Loucy (cell line): ENCODE results near the gene NUTF2.

Experiments used
- H2AFZ ChIP-seq: fragments of 200-600 bp; sonication (generic); 2 replicates; pipeline ENCODE4 v1.6.0; 2016; ENCODE audit warnings: antibody characterized with exemption, mild to moderate bottlenecking, low read length, moderate library complexity
- H3F3A ChIP-seq: fragments of 200-600 bp; 2 replicates; pipeline ENCODE4 v1.6.0; 2016; ENCODE audit warnings: antibody characterized with exemption, low read depth, mild to moderate bottlenecking
- H3K27me3 ChIP-seq: fragments of 200-600 bp; sonication (generic); 2 replicates; pipeline ENCODE4 v1.6.1; 2014; ENCODE audit warnings: low read length, mild to moderate bottlenecking; ENCODE audit not compliant: insufficient read depth, poor library complexity, severe bottlenecking
- H3K36me3 ChIP-seq: fragments of 200-600 bp; sonication (generic); 2 replicates; pipeline ENCODE4 v1.6.1; 2016; ENCODE audit warnings: low read length; ENCODE audit not compliant: insufficient read depth
- H3K4me1 ChIP-seq: fragments of 200-600 bp; sonication (generic); 2 replicates; pipeline ENCODE4 v1.5.1; 2014; ENCODE audit warnings: low read length, mild to moderate bottlenecking; ENCODE audit not compliant: insufficient read depth, poor library complexity, severe bottlenecking
- H3K4me2 ChIP-seq: fragments of 200-600 bp; sonication (generic); 2 replicates; pipeline ENCODE4 v1.6.0; 2014; ENCODE audit warnings: antibody characterized with exemption, low read length, low read depth, mild to moderate bottlenecking; ENCODE audit not compliant: poor library complexity, severe bottlenecking
- H3K4me3 ChIP-seq: fragments of 200-600 bp; sonication (generic); 2 replicates; pipeline ENCODE4 v1.5.1; 2014; ENCODE audit warnings: low read length, mild to moderate bottlenecking, mixed read lengths; ENCODE audit not compliant: poor library complexity, severe bottlenecking
- H3K79me2 ChIP-seq: fragments of 200-600 bp; sonication (generic); 2 replicates; pipeline ENCODE4 v1.6.1; 2014; ENCODE audit warnings: low read length; ENCODE audit not compliant: insufficient read depth
- H3K9ac ChIP-seq: fragments of 200-600 bp; sonication (generic); 2 replicates; pipeline ENCODE4 v1.6.0; 2014; ENCODE audit warnings: mild to moderate bottlenecking, low read depth, low read length, moderate library complexity; ENCODE audit not compliant: poor library complexity, severe bottlenecking
- H3K9me2 ChIP-seq: fragments of 200-600 bp; sonication (generic); replicated peaks from 2 replicates; pipeline ENCODE4 v1.6.1; 2016; ENCODE audit warnings: low read depth, low read length, mixed read lengths
- H3K9me3 ChIP-seq: fragments of 200-600 bp; sonication (generic); 2 replicates; pipeline ENCODE4 v1.6.1; 2014; ENCODE audit warnings: mild to moderate bottlenecking, antibody characterized with exemption, low read length, low read depth; ENCODE audit not compliant: insufficient read depth
- H4K20me1 ChIP-seq: fragments of 200-600 bp; sonication (generic); 2 replicates; pipeline ENCODE4 v1.6.0; 2014; ENCODE audit warnings: antibody characterized with exemption, low read length, mild to moderate bottlenecking; ENCODE audit not compliant: insufficient read depth, poor library complexity, severe bottlenecking
- CTCF ChIP-seq: fragments of 200-600 bp; sonication (generic); conservative IDR thresholded peaks from 2 replicates; pipeline ENCODE4 v1.5.1; 2014; ENCODE audit warnings: mild to moderate bottlenecking, antibody characterized with exemption, low read length
- EZH2phosphoT487 ChIP-seq: fragments of 200-600 bp; IDR thresholded peaks from 2 replicates; pipeline ENCODE4 v1.6.1; 2018; ENCODE audit warnings: antibody characterized with exemption, mild to moderate bottlenecking, moderate library complexity, borderline replicate concordance

The NUTF2 gene

DNA sequence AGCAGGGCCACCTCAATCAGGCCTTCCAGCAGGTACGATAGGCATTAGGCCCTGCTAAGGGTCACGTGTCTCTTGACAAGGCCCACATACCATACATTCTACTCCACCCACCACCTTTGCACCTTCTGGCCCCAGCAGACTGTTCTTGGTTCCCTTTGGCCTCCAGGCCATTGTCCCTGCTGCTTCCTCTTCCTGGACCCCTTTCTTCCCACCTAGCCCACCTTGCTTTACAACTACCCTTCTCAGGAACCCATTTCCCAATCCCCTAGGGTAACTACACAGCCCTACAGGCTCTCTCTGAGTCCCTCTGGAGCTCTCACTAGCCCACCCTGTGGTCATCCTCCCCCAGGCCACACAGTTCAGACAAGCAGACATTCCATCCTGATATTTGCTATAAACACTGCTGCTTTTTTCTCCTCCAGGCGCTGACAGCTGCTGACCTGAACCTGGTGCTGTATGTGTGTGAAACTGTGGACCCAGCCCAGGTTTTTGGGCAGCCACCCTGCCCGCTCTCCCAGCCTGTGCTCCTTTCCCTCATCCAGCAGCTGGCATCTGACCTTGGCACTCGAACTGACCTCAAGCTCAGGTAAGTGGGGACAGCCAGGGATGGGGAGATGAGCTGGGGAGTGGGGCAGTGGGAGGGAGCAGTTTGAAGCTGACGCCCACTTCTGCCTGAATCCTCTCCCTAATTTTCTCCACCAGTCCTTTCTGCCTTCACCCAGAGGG, 36.6 kb downstream of the NUTF2 start:
- Histone ChIP-seq H3K9me2 (no peaks in the 10 kb centered on the region), H3K4me2 (no peak overlapping the region), H3K36me3 (peaks cover 82% of the 10 kb centered on the region; the same call in 1 of the 2 replicates), H4K20me1 (no peaks in the 10 kb centered on the region), H3F3A (no peaks in the 10 kb centered on the region), H3K27me3 (no peaks in the 10 kb centered on the region), H3K4me1 (no peaks in the 10 kb centered on the region), H2AFZ (no peak overlapping the region), H3K9ac (no peak overlapping the region), H3K79me2 (no peaks in the 10 kb centered on the region), H3K9me3 (no peaks in the 10 kb centered on the region), H3K4me3 (no peak overlapping the region)
- TF ChIP-seq CTCF = no peak
- no peak for TF ChIP-seq EZH2phosphoT487

- H3F3A ChIP-seq = no peaks in the 10 kb centered on the region
- H2AFZ ChIP-seq = no peak overlapping the region
- no peaks in the 10 kb centered on the region for H3K9me3 ChIP-seq
- H3K4me3 ChIP-seq = no peak overlapping the region
- TF ChIP-seq CTCF (peak; percentile 88), EZH2phosphoT487 (no peak)
- H3K9me2 ChIP-seq = no peaks in the 10 kb centered on the region
- H4K20me1 ChIP-seq = no peaks in the 10 kb centered on the region
- no peaks in the 10 kb centered on the region for H3K27me3 ChIP-seq
- H3K4me2 ChIP-seq = no peak overlapping the region
- H3K36me3 ChIP-seq = peaks cover 76% of the 10 kb centered on the region; the same call in 1 of the 2 replicates
- no peak overlapping the region for H3K9ac ChIP-seq
- H3K4me1 ChIP-seq = no peaks in the 10 kb centered on the region
- H3K79me2 ChIP-seq = no peaks in the 10 kb centered on the region
Measured at GRCh38 chr16:67883872-67884261, 37.1 kb downstream of the NUTF2 start.

DNA sequence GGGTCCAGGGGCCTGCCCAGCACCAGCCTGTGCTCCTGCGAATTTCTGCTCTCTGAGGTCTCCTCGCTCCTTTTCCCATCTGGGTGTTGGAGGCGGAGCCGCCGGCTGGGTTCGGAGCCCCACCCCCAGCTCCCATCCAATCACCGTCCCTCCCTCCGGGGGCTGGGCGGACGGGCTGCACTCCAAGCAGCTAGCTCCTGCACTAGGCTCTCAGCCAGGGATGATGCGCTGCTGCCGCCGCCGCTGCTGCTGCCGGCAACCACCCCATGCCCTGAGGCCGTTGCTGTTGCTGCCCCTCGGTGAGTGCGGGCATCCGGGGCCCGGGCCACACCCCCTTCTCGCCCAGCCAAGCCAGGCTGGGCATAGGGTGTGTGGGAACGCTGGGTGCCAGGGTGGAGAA, 38.0 kb downstream of the NUTF2 start, which contains the start of gene NRN1L:
Gene NRN1L (plus strand): TSS at position 202 of the 400 bp plus-strand sequence. CDS start 19 bp downstream, at position 221.
- no peaks in the 10 kb centered on the region for H3K9me3 ChIP-seq
- H3K27me3 ChIP-seq = no peaks in the 10 kb centered on the region
- H3K4me1 ChIP-seq = no peaks in the 10 kb centered on the region
- TF ChIP-seq CTCF = no peak
- no peak for TF ChIP-seq EZH2phosphoT487
- no peaks in the 10 kb centered on the region for H3K9me2 ChIP-seq
- no peaks in the 10 kb centered on the region for H3K79me2 ChIP-seq
- no peak within 1 kb of the TSS for H2AFZ ChIP-seq
- H3K4me3 ChIP-seq = no peak within 1 kb of the TSS
- H4K20me1 ChIP-seq = no peaks in the 10 kb centered on the region
- no peak within 1 kb of the TSS for H3K9ac ChIP-seq
- no peak within 1 kb of the TSS for H3K4me2 ChIP-seq
- H3K36me3 ChIP-seq = peaks cover 68% of the 10 kb centered on the region; the same call in 1 of the 2 replicates
- no peaks in the 10 kb centered on the region for H3F3A ChIP-seq
